GM21825 (cell line): ENCODE results near the gene GRM5.
"Not testable (repeated sequence)": the region's sequence is repeated elsewhere in the genome, so short reads cannot be mapped to it uniquely, and the experiment has no call there.

Experiments used
- ATAC-seq: cut with Tn5 transposase; IDR thresholded peaks from one replicate; pipeline ENCODE4 v1.9.1; 2021; ENCODE audit warnings: mild to moderate bottlenecking, moderate library complexity; ENCODE audit not compliant: unreplicated experiment

Gene GRM5

DNA sequence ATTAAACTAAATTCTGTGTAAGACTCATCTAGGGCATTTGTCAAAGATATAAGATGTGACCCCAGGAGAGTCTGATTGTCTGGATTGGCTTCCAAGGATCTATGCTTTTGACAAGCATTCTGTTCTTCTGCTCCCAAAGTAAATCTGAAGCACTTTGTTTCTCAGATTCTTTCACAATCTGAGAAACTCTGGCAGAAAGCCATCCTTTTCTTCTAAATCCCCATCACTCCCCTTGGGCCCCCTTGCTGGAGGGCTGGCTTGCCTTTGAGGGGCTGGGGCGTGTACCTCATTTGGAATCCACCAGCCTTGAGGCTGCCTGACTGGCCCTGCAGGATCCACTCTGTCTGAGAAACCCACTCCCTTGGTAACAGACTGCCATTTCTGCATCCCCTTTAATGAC is 554.8 kb downstream of the GRM5 start:
- no peak for ATAC-seq

DNA sequence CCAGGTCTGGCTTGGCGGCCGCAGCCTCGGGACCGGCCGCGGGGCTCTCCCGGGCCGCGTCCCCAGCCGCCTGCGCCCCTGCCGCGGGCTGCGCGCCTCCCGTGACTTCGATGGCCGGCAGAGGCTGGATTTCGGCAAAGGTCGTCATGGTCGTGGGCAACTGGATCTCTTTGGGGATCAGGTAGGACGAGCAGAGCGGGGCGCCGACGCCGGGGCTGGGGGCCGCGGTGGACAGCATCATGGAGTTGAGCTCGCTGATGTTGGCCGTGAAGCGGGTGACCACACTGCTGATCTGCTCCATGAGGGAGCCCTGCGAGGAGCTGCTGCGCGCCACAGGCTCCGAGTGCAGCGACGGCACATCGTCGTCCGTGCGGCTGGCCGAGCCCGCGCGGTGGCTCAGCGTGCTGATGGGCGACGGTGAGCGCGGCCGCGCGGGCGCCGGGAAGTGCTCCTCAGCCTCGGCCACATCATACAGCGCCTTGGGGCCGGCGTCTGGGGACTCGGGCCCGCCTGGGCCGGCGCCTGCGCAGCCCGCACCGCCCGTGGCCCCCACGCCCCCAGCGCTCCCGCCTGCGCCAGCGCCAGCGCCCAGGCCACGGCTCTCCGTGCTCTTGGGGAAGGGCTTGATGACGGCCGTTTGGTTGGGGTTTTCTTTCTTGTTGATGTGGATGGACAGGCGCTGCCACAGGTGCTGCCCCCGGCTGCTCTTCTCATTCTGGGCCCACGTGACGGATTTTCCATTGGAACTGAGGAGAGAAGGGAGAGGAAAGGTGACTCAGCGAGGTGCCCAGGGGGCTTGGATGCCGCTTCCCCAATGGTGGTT is 556.8 kb downstream of the GRM5 start:
- ATAC-seq, result no peak

DNA sequence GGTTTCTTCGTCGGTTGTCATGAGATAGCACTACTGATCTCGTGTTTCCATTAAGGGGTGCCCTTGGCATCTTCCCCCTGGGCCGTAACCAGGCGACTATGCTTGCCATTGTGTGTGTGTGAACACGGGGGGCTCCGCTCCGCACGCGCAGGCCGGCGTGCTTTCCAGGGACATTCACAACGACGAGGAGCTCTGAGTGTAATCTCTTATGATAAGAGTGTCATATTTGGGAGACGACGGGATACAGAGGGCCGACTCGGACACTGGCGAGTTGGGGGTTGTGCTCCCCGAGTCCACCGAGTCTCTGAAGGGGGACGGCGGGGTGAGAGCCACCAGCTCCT is 557.4 kb downstream of the GRM5 start:
- no peak for ATAC-seq

DNA sequence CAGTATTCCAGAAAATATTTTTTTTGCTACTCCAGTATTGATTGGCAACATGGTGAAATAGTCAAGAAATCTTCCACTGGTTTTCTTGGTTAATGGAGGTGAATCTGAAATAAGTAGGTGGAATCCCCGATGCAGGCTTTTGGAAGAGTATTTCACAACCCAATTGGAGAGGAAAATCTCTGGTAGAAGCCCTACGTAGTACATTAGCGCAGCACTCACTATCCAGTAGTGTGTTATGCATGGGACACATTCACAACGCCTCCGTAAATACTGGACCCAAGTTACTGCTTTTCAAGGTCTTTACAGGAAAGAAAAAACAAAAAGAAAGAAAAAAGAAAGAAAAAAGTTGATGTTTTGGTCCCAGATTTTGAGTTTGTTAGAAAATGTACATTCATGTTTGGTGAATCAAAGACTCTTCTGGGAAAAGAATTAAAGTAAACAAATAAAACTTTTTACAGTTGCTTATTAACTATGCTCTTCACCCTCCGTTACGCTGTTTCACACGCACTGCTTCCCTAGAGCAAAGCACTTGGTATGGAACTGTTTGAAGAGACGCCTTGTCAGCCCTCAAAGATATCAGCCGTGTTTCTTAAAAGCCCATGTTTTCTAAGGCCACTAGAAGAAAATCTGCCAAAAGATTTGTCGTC is 557.9 kb downstream of the GRM5 start:
- ATAC-seq, result no peak

DNA sequence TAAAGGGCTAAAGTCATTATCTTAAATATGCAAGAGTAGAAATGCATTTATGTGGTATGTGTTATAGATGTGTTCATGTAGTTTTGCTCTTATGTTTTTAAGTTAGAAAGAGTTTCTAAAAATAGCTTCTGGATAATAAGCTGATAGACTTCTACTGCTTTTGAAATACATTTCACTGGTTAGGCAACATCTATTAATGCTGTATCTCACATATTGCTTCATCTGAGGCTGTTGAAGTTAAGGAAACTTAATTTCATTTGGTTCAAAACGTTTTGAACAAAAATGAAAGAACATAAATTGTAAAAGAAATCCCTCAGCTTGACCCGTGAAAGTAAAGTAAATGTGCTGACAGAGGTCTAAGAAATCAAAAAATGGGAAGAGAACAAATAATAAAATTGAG is 564.2 kb downstream of the GRM5 start:
- ATAC-seq, result no peak

DNA sequence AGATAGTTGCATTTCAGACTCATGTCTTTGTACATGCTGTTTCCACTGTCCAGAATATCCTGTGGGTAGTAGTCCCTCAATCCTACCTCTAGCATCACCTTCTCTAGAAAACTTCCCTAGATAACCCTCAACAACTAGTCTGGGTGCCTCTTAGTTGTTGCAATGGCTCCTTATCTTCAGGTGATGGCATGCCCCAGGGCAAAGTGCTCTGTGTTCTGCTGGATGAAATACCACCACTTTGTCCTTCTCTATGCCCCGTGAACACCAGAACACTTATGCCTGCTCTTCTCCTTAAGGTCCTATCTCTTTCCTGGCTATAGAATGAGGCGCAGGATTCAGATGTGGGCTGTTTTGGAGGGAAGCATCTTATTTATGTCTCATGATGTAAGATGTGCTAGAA is 569.9 kb downstream of the GRM5 start:
- no peak for ATAC-seq

DNA sequence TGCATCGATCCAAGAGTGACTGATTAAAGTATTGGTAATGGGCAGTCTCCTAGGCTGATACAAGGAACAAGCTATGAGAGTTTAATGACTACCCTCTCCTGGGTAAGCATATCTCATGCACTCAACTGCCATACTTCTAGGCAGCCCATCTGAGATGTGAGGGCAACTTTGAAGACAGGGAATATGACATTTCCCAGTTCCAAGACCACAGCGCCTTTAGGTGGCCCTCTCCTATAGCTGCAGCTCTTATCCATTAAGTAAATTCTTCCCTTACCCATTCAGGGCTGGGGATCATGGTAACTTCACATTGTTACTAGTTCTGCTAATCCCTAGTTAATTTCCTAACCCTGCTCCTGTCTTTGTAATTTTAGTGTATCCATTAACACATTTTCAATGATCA is 570.9 kb downstream of the GRM5 start:
- ATAC-seq, result no peak

DNA sequence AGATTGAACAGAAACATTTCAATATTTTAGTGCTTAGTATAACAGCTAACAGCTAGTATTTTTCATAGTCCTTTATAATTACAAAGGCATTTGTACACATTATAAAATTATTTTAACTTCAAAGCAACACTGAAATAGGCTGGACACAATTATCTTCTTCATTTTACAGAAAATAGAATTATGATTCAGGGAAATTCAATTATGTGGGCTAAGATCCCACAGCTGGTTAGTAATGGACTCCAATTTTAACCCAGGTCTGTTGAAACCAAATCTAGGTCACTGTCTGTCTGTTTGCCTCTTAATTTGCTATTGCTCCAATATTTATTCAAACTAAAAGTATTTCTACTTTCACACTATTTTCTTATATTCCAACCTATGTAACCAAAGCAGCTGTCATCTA is 574.1 kb downstream of the GRM5 start:
- no peak for ATAC-seq

DNA sequence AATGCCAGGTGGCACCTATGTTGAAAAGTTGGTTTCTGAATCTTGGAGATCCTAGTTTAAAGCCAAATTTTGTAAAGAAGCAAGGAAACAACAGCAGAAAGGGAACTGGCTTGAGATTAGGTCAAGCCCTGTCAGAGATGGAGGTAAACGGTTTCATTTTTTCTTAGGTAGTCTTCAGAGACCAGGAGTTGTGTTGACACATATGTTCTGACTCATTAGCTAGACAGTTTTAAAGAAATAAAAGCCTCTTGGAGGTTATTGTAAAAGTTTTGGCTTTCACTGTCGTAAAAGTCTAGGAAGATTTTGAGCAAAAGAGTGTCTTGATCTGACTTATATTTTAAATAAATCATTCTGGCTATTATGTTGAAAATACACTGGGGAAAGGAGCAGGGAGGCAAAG is 576.8 kb downstream of the GRM5 start:
- no peak for ATAC-seq

DNA sequence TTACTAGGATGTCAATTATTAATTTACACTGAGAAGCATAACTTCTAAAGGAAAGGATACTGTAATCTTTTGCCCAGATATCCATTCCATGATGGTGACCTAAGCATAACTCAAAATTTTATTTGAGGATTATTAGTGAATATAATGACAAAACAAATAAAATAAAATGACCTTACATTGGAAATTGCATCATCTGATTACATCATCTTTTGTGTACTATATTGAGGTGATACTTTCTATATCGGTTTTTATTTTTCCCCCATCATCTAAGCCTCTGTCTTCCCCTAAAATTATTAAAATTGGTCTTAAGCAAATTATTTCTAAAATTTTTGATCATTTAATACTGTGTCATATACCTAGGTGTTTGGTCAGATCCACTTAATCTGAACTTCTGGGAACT is 578.1 kb downstream of the GRM5 start:
- no peak for ATAC-seq

DNA sequence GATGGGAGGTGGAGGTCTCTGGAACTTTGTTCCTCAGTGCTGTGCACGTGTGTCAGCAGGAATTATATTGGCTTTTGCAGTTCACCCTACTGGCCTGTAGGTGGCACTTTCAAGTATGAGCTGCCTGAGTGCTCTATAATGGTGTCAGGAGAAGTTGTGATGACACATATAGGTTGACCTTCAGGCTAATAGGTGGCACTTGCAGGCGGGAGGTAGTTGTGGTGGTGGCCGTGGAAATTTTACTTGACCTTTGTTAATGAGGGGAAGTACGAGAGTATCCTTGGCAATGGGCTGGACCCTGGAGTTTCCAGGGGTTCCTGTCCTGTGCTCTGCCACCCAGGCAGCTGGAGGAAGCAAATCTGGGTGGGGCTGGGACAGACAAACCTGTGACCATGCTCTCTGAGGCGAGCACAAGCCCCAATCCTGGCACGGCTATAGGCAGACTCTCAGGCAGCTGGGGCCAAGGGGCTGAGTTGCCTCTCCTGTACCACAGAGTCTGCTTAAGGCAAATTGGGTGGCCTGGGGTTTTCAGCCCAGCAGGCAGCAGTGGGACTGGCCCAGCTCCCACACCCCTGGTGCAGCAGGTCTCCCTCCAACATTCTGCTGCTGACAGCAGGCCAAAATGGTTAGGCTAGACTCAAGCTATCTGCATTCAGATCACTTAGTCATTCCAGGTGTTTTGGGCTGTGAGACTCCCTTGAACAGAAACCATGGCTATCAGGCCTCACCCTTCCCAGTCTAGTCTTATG is 580.7 kb downstream of the GRM5 start:
- ATAC-seq, result peak; percentile 91

DNA sequence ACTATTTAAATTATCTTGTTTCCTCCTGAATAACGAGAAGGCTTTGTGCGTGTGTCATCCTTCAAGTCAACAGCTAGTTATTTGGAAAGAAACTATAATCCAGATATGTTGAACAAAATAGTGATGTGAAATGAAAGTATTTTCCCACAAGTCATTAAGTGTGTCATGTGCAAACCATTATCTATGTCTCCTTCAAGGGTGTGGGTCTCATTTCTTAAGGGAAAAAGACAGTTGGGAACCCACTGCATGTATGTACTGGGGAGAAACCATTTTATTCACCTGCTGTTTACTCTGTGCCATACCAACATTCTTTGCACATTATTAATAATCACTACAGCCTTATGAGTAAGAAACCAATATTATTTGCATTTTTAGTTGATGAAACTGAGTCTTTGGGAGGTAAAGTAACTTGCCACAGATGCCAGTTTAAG is 582.9 kb downstream of the GRM5 start:
- no peak for ATAC-seq

DNA sequence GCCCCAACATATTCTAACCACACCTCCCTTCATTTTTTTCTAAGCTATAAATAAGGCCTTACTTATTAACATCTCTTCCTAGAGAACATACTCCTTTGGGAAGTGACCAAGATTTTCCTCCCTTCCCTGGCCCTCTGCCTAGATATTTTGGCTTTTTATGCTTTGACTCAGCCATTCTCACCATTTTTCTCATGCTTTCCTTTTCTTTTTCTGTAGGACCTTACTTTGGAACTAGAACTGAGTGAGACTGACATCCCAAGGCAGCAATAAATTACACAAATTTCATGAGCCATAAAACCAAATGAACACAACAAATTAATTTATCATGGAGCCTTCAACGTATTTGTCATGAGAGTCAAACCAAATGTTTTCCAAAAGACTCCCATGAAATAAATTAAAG is 585.6 kb downstream of the GRM5 start:
- no peak for ATAC-seq

DNA sequence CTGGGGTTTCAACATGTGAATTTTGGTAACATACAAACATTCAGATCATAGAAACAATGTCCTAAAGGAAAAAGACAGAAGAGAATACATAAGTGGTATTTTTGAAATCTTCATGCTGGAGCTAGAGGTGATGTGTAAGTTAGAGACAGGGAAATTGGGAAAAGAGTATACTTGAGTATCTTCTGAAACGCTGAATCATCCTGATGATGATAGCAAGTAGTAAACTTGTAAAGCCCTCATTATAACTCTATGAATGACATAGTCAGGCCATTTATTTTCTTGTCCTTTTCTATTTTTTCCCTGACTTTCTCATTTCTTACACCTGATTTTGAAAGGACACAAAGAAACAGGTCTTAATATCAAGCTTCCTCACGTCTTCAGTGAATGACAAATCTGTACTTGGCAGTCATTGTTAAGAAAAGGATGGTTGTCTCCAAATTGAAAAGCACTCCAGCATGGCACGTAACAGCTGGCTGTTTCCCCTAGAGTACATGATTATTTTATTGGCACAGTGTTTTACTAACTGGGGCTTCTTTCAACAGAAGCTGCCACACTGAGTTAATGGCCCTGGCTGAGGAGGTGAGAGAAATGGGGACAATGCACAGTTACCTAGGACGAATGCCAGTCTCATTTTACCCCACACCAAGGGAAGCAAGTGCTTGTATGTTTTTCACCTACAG is 587.5 kb downstream of the GRM5 start:
- ATAC-seq, result no peak

DNA sequence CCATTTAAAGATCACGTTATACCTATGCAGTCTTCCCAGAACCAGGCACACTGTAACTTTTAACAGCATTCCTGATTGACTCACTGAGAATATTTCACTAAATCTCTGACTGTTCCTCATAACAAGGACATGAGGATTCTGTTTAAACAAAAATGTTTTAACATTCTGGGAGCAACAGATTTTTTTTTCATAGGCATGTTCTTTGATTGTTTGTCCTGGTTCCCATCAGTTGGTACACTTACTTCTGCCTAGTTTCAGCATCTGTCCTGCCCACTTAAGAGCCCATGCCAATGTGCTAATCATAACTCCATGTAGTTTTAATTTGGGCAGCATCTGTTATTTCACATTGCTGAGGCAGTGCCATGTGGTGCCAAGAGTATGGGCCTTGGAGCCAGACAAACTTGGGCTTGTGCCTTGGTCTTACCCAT is 589.8 kb downstream of the GRM5 start:
- no peak for ATAC-seq

DNA sequence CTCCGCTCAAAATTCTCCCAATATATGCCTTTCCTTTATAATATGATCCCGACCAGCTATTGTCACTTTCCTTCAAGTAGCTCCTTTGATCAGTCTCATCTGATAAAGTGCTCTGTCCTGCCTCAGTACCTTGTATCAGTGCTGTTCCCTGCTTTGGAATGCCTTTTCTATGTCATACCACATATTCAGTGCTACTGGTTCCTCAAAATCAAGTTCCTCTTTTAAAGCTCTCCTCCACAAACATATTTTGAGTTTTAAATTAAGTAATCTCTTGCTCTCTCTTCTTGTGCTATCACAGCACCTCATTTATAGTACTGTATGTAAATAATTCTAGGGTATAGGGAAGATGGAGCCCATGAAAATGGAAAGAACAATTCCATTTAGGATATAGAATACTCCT is 591.1 kb downstream of the GRM5 start:
- no peak for ATAC-seq

DNA sequence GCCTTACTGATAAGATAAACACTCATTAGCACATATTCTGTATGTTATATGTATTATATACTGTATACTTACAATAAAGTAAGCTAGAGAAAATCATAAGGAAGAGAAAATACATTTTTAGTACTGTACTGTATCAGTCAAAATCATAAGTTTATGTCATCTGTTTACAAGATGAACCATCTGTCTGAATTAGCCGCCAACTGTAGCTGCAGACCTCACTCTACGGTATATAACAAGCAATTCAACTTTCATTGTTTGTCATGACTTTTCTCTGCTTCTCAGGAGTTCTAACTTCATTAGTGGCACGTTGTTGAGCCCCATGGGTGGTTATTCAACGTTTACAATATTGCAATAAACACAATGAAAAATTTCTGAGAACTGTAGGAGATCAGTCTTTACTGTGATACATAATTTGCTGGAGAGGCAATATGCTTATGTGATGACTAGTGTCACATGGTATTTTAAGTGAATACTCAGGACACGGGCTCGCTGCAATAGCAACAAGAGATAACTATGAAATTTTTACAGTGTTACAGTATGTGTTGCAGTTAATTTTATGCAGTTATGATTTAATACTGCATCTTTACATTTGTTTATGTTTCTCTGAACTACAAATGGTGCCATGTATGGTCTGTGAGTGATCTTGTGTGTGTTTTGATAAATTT is 596.1 kb downstream of the GRM5 start:
- ATAC-seq, result no peak

DNA sequence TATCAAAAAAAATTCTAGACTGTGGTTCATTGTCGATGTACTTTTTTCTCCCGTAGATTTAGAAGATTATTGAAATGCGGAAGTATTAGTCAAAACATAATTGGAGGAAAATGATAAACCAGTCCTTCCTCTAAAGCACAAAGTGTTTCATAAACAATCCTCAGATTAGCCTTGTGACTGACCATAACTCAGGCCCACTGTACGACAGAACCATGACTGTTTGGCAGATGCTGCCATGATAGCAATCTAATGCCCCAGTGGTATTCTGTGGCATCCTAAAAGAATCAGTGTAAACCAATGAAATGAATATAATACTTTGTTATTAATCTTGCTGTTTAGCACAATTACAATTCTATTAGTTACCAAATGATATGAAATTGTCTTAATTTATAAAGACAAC is 601.3 kb downstream of the GRM5 start:
- no peak for ATAC-seq

DNA sequence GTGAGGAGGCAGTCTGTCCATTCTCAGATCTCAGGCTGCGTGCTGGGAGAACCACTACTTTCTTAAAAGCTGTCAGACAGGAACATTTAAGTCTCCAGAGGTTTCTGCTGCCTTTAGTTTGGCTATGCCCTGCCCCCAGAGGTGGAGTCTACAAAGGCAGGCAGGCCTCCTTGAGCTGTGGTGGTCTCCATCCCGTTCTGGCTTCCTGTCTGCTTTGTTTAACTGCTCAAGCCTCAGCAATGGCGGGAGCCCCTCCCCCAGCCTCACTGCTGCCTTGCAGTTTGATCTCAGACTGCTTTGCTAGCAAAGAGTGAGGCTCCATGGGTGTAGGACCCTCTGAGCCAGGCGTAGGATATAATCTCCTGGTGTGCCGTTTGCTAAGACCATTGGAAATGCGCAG is 602.5 kb downstream of the GRM5 start:
- ATAC-seq, result not testable (repeated sequence)

DNA sequence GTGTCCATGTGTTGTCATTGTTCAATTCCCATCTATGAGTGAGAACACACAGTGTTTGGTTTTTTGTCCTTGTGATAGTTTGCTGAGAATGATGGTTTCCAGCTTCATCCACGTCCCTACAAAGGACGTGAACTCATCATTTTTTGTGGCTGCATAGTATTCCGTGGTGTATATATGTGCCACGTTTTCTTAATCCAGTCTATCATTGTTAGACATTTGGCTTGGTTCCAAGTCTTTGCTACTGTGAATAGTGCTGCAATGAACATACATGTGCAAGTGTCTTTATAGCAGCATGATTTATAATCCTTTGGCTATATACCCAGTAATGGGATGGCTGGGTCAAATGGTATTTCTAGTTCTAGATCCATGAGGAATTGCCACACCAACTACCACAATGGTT is 607.7 kb downstream of the GRM5 start:
- not testable (repeated sequence) for ATAC-seq

DNA sequence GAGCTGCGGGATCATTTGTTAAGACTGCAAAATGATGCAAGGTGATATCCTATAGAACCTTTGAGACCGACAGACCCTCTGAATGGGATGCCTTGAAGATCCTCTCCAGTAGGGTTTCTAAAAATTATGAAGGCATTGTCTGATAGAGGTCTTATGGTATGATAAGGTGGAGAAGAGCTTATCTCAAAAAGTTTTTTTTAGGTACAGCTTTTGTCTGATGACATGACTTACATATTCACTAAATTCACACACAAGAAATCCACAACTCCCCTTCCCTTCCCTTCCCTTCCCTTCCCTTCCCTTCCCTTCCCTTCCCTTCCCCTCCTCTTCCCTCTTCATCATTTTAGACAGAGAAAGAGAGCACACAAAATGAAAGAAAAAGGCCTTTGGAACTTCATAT is 609.8 kb downstream of the GRM5 start:
- no peak for ATAC-seq
